Measurements from ENCODE around the gene RAP1GAP2.

DNA sequence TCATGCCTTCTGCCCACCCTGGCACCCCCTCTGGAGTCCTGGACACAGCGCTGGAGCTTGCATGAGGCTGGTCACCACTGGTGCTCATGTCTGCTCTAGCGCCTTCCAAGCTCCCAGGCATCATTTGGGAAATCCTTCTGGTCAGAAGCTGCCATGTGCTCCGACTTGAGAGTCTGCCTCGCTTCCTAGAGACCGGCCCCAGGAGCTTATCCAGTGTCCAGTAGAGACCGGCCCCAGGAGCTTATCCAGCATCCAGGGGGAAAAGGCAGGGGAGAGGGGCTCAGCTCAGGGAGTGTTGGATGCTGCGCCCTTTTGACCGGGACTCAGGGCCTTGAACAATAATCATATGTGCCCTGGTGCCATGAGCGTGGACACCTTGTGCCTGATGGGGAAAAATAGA is 106.3 kb downstream of the RAP1GAP2 start:
- TF ChIP-seq, protein P1, sequence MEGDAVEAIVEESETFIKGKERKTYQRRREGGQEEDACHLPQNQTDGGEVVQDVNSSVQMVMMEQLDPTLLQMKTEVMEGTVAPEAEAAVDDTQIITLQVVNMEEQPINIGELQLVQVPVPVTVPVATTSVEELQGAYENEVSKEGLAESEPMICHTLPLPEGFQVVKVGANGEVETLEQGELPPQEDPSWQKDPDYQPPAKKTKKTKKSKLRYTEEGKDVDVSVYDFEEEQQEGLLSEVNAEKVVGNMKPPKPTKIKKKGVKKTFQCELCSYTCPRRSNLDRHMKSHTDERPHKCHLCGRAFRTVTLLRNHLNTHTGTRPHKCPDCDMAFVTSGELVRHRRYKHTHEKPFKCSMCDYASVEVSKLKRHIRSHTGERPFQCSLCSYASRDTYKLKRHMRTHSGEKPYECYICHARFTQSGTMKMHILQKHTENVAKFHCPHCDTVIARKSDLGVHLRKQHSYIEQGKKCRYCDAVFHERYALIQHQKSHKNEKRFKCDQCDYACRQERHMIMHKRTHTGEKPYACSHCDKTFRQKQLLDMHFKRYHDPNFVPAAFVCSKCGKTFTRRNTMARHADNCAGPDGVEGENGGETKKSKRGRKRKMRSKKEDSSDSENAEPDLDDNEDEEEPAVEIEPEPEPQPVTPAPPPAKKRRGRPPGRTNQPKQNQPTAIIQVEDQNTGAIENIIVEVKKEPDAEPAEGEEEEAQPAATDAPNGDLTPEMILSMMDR (IDR thresholded peaks at IDR 0.05; ENCODE audit: low read length) = no peak
- TF ChIP-seq EZH2 (IDR thresholded peaks at IDR 0.05; ENCODE audit: borderline replicate concordance, low read length) = no peak

All from OCI-LY1 (cell line).